MM.1S (cell line): Measurements from ENCODE around the gene KCNB1.

Experiments used
- EZH2phosphoT487 ChIP-seq: fragments of 300-600 bp; sonication (generic); IDR thresholded peaks from 2 replicates; pipeline ENCODE4 v1.6.1; 2018; ENCODE audit warnings: antibody characterized with exemption, low read length
- TF ChIP-seq, protein P1 (sequence below): fragments of 300-600 bp; sonication (generic); IDR thresholded peaks from 2 replicates; pipeline ENCODE4 v1.5.1; 2016; ENCODE audit warnings: antibody characterized with exemption, low read length, mixed read lengths

DNA sequence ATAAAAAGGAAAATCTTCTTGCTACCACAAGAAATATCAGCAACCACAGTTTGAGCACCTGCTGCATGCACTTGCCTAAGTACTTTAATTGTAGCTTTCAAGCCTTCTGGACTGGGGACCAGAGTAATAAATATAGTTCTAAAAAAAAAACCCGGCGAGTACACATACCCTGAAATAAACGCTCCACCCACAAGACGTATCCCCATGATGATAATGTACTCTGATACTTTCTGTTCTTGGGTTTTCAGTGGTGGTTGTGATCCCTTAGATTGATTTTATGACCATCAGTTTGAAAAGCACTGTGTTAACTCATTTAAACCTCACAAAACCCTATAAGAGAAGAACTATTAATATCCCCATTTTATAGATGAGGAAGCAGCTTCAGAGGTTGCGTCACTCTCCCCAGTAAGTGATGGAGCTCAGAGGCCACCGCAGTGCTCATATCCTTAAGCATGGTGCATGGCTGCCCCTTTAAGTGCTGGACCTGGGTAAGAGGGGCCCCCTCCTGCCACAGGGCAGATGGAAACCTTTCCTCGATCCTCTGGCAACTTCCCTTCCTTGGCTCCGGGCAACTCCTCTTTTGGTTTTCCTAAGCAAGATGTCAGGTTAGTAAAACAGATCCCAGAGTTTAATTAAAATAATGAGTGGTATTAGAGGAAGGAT lies 67.3 kb downstream of the KCNB1 start:
- TF ChIP-seq, protein P1, sequence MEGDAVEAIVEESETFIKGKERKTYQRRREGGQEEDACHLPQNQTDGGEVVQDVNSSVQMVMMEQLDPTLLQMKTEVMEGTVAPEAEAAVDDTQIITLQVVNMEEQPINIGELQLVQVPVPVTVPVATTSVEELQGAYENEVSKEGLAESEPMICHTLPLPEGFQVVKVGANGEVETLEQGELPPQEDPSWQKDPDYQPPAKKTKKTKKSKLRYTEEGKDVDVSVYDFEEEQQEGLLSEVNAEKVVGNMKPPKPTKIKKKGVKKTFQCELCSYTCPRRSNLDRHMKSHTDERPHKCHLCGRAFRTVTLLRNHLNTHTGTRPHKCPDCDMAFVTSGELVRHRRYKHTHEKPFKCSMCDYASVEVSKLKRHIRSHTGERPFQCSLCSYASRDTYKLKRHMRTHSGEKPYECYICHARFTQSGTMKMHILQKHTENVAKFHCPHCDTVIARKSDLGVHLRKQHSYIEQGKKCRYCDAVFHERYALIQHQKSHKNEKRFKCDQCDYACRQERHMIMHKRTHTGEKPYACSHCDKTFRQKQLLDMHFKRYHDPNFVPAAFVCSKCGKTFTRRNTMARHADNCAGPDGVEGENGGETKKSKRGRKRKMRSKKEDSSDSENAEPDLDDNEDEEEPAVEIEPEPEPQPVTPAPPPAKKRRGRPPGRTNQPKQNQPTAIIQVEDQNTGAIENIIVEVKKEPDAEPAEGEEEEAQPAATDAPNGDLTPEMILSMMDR: no peak
- no peak for TF ChIP-seq EZH2phosphoT487
